ENCODE measurements around the gene LZTFL1. TPM values are rescaled to one million over a fixed set of nuclear protein-coding genes. Genes with fewer than 3 reads are reported as not detected.

The LZTFL1 gene
- total RNA-seq, 2 donors from 2014 or later = 3.4 to 5.2 TPM

GRCh38 chr3:45778761-45779201, 63.1 kb downstream of the LZTFL1 start:
- H3K9me3 Mint-ChIP-seq = no peaks in the 10 kb centered on the region
- H3K36me3 Mint-ChIP-seq (ENCODE audit: low read depth) = no peaks in the 10 kb centered on the region
- no peak overlapping the region for H3K27ac Mint-ChIP-seq
- no peaks in the 10 kb centered on the region for H3K4me1 Mint-ChIP-seq
- H3K4me3 Mint-ChIP-seq = no peak overlapping the region
- ATAC-seq (replicated peaks) = no peak
- peaks cover 7% of the 10 kb centered on the region for H3K27me3 Mint-ChIP-seq

DNA sequence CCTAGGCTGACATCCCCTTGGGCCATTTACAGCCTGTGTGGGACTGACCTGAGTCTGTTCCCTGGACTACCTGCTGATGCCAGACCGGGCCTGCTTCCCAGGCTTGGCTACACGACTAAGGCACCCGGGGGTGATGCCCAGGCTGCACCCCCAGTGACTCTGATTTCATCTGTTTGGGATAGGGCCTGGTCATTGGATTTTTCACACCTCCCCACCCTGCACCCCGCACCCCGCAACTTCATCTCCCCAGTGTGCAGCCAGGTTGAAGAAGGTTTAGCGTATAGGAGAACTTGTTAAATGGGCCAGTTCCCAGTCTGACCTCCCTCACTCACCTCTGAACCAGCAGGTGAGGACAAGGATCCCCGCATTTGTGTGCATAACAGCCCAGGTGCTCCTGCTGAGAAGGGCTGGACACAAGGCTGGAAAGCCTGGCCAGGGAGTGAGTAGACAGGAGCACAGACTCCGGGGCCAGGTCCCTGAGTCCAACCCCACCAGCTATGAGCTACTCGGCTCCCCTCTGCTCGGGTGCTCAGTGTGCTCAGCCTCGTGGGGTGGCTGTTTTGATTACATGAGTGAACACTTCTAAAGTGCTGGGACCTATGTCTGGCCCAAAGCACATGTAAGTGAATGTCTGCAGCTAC, 64.1 kb downstream of the LZTFL1 start:
- ATAC-seq (replicated peaks) = no peak
- Mint-ChIP-seq H3K36me3 (ENCODE audit: low read depth) (no peaks in the 10 kb centered on the region), H3K27me3 (peaks cover 7% of the 10 kb centered on the region), H3K27ac (no peak overlapping the region), H3K4me3 (no peak overlapping the region), H3K4me1 (peaks cover 6% of the 10 kb centered on the region), H3K9me3 (no peaks in the 10 kb centered on the region)

- H3K27me3 Mint-ChIP-seq = peaks cover 7% of the 10 kb centered on the region
- H3K9me3 Mint-ChIP-seq = no peaks in the 10 kb centered on the region
- ATAC-seq (replicated peaks) = no peak
- peaks cover 13% of the 10 kb centered on the region for H3K4me1 Mint-ChIP-seq
- no peak overlapping the region for H3K27ac Mint-ChIP-seq
- H3K36me3 Mint-ChIP-seq (ENCODE audit: low read depth) = no peaks in the 10 kb centered on the region
- H3K4me3 Mint-ChIP-seq = no peak overlapping the region
Observed at GRCh38 chr3:45777111-45777745, 64.7 kb downstream of the LZTFL1 start.

- peaks cover 12% of the 10 kb centered on the region for H3K27me3 Mint-ChIP-seq
Observed at GRCh38 chr3:45776611-45777010, 65.3 kb downstream of the LZTFL1 start.

DNA sequence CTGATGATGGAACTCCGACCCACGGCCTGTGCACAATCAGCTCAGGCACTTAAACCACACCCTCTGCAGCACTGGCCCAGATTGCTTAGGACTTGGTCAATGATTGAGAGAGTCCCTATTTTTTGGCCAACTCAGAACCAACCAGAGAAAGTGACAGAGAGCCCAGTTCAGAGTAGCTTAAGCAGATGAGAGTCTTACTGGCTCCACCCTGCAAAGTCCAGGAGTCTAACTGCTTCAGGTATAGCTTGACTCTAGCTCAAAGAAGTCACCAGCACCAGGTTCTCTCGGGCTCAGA, 65.7 kb downstream of the LZTFL1 start:
- Mint-ChIP-seq H3K4me3 (no peak overlapping the region), H3K4me1 (peaks cover 21% of the 10 kb centered on the region), H3K27ac (no peak overlapping the region), H3K36me3 (ENCODE audit: low read depth) (no peaks in the 10 kb centered on the region), H3K27me3 (peaks cover 13% of the 10 kb centered on the region), H3K9me3 (no peaks in the 10 kb centered on the region)
- no peak for ATAC-seq (replicated peaks)

More at GRCh38 chr3:45776611-45777010, 65.3 kb downstream of the LZTFL1 start:
- H3K4me3 Mint-ChIP-seq = no peak overlapping the region
- H3K36me3 Mint-ChIP-seq (ENCODE audit: low read depth) = no peaks in the 10 kb centered on the region
- no peak overlapping the region for H3K27ac Mint-ChIP-seq
- ATAC-seq (replicated peaks) = no peak
- H3K4me1 Mint-ChIP-seq = peaks cover 19% of the 10 kb centered on the region
- H3K9me3 Mint-ChIP-seq = no peaks in the 10 kb centered on the region

DNA sequence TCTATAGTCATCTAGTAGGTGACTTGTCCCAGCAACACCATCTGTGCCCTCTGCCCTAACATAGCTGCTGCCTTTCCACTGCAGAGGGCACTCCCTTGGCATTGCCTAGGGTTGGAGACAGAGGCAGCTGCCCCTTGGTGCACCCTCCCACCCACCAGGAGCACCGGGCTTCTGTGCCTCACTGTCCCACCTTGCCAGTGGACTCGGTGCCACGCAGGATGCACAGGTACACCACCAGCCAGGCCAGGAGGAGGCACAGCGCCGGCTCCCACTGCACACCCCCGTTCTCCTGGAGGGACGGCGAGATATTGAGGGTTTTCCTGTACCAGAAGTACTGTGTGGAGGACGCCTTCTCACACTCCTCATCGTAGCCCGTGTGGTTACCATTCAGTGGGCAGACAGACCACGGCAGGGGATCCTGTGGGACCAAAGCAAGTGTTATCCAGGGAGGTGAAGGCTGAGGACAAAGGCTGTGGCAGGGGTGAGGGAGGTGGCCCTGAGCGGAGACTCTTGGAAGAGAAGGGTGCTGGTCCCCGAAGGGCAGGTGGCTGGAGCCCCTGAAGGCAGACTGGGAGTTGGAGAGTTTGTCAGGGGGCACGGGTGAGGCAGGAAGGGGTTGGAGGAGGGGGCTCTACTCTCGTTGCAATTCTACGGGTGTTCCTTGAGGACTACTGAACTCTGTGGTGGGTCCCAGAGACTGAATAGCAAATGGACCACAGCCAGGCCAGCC, 66.2 kb downstream of the LZTFL1 start:
- Mint-ChIP-seq H3K4me1 (peaks cover 21% of the 10 kb centered on the region), H3K27ac (no peak overlapping the region), H3K36me3 (ENCODE audit: low read depth) (no peaks in the 10 kb centered on the region), H3K27me3 (peaks cover 13% of the 10 kb centered on the region), H3K4me3 (no peak overlapping the region), H3K9me3 (no peaks in the 10 kb centered on the region)
- no peak for ATAC-seq (replicated peaks)

DNA sequence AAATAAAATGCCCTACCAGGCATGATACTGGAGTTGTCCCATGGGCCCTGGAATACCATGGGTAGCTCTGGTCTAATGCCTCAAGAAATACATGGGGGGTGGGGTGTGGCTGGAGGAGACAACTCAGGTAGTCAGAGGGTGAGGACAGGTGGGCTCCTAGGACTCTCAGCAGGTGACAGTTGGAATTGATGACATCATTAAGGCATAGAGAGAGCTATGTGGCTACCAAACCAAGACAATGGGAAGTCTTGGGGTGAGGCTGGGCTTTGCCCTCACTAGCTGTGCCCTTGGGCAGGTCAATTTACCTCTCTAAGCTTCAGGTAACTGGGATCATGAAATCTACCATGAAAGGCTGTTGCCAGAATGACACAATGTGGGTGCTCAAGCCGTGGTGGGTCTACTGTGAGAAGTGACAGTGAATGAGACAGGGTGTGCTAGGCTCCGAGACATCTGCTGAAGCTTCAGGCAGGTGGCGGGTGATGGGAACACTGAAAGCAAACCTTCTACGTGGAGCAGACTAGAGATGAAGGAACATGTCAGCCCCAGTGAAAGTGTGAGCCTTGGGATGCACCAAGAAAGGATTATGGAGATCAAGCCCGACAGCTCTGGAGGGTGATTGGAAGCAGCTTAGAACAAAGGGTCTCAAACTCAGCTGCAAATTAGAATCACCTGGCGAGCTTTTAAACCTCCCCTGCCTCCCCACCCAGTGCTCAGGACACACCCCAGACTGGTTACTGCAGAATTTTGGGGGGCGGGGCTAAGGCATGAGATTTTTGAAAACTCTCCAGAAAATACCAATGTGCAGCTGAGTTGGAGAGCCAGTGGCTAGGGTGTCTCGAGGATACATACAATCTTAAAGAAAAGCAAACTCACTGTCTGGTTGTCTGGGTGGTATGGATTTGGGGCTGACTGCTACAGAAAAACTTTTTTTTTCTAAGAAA, 67.1 kb downstream of the LZTFL1 start:
- no peak for ATAC-seq (replicated peaks)
- H3K9me3 Mint-ChIP-seq = no peaks in the 10 kb centered on the region
- no peaks in the 10 kb centered on the region for H3K36me3 Mint-ChIP-seq (ENCODE audit: low read depth)
- H3K4me3 Mint-ChIP-seq = no peak overlapping the region
- H3K27ac Mint-ChIP-seq = no peak overlapping the region
- peaks cover 13% of the 10 kb centered on the region for H3K27me3 Mint-ChIP-seq
- H3K4me1 Mint-ChIP-seq = peaks cover 21% of the 10 kb centered on the region

DNA sequence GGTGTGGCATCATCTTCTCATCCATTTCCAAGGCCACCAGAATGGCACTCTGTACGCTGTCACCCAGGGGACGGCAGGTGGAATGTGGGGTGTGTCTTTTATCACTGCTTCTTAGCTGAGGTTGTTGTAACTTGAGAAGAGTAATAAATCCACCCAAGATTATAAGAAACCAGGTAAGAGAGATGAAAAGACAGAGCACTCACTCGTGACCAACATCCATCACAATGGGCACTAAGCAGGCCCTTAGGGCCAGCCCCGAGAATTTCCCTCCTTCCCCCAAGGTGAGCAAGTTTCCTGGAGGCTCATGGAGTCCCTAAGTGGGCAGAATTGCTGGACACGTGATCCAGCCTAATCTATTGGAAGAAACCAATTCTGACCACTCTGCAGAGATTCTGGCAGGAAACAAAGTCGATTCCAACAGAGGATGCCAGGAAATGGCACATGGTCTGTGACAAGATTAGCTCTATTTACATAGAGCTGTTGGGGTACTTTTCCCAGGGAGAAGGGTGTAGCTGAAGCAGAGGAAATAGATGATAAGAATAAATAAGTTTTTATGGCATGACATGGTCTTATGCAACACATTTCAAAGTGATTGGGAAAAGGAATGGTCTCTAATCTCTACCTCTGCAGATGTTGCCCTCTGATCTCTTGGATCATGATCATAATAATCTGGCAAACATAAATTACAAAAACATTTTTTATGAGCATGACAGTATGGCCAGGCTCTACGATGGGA, 68.0 kb downstream of the LZTFL1 start:
- H3K4me3 Mint-ChIP-seq = no peak overlapping the region
- H3K4me1 Mint-ChIP-seq = peaks cover 21% of the 10 kb centered on the region
- H3K9me3 Mint-ChIP-seq = no peaks in the 10 kb centered on the region
- H3K27ac Mint-ChIP-seq = no peak overlapping the region
- H3K27me3 Mint-ChIP-seq = peaks cover 13% of the 10 kb centered on the region
- H3K36me3 Mint-ChIP-seq (ENCODE audit: low read depth) = no peaks in the 10 kb centered on the region
- no peak for ATAC-seq (replicated peaks)

Other genes with a start within 250 kb of the LZTFL1 start
- 10 to 100 TPM; 27.6 to 46.5 TPM for gene LIMD1, start 247.4 kb downstream of the LZTFL1 start, total RNA-seq
- 10 to 100 TPM; 49.2 to 57.4 TPM for gene SACM1L, start 152.7 kb downstream of the LZTFL1 start, total RNA-seq
- not detected for gene SLC6A20, start 45.6 kb downstream of the LZTFL1 start, total RNA-seq
- under 1 TPM; 0.15 to 0.19 TPM for gene CCR9, start 44.4 kb upstream of the LZTFL1 start, total RNA-seq
- 10 to 100 TPM; 13.7 to 25.4 TPM for gene CXCR6, start 101.3 kb upstream of the LZTFL1 start, total RNA-seq
- gene FYCO1, start 153.7 kb upstream of the LZTFL1 start, total RNA-seq = 10 to 100 TPM; 15.5 to 26.2 TPM
- gene XCR1, start 185.4 kb upstream of the LZTFL1 start, total RNA-seq = under 1 TPM; 0.04 to 0.05 TPM